ENCODE data around the gene TMEM259. TPM values are rescaled to one million over a fixed set of nuclear protein-coding genes. Genes with fewer than 3 reads are reported as not detected.

Gene TMEM259
- total and polyA plus RNA-seq, 2 of the 13 experiments (the other 11 are each of a cell fraction or from before 2014, with no cell fraction given): 64.7 to 164 TPM

GRCh38 chr19:1001538-1002166 is 19.3 kb downstream of the TMEM259 start (continued):
- no peak for TF ChIP-seq LCORL (IDR thresholded peaks at IDR 0.05)
- peak; percentile 45; the same call in 1 of the 2 replicates for TF ChIP-seq LCORL (CRISPR knock-in tag; IDR thresholded peaks at IDR 0.05)
- TF ChIP-seq SMAD9 (CRISPR knock-in tag; IDR thresholded peaks at IDR 0.05): no peak
- TF ChIP-seq HCFC1 (IDR thresholded peaks at IDR 0.05; ENCODE audit: low read depth, low read length): no peak
- no peak for TF ChIP-seq ZBTB44 (CRISPR knock-in tag; IDR thresholded peaks at IDR 0.05)
- TF ChIP-seq ZNF841 (CRISPR knock-in tag; IDR thresholded peaks at IDR 0.05; ENCODE audit: borderline replicate concordance): no peak
- TF ChIP-seq TCF12 (IDR thresholded peaks at IDR 0.05): no peak
- no peak for TF ChIP-seq TCF12 (CRISPR knock-in tag; IDR thresholded peaks at IDR 0.05)
- no peak for TF ChIP-seq SIN3A (IDR thresholded peaks at IDR 0.05; ENCODE audit: borderline replicate concordance, low read depth, low read length)
- TF ChIP-seq ZFP41 (CRISPR knock-in tag; IDR thresholded peaks at IDR 0.05; ENCODE audit: borderline replicate concordance): no peak
- TF ChIP-seq YY1 (IDR thresholded peaks at IDR 0.05; ENCODE audit: insufficient read depth, insufficient replicate concordance, low read depth, low read length): peak; percentile 22
- TF ChIP-seq SMYD3 (CRISPR knock-in tag; IDR thresholded peaks at IDR 0.05): no peak
- TF ChIP-seq ZNF713 (CRISPR knock-in tag; IDR thresholded peaks at IDR 0.05): no peak
- TF ChIP-seq ZNF24 (IDR thresholded peaks at IDR 0.05): no peak
- TF ChIP-seq THAP8 (CRISPR knock-in tag; IDR thresholded peaks at IDR 0.05; ENCODE audit: borderline replicate concordance): no peak
- TF ChIP-seq STAT5B (CRISPR knock-in tag; IDR thresholded peaks at IDR 0.05): no peak
- no peak for TF ChIP-seq CHCHD3 (CRISPR knock-in tag; IDR thresholded peaks at IDR 0.05)
- TF ChIP-seq PHB2 (IDR thresholded peaks at IDR 0.05; ENCODE audit: partially characterized antibody): no peak
- TF ChIP-seq GMEB2 (CRISPR knock-in tag; IDR thresholded peaks at IDR 0.05; ENCODE audit: low read depth): no peak
- no peak for TF ChIP-seq KDM5A (IDR thresholded peaks at IDR 0.05; ENCODE audit: borderline replicate concordance, low read length)
- no peak for TF ChIP-seq TIGD3 (CRISPR knock-in tag; IDR thresholded peaks at IDR 0.05; ENCODE audit: borderline replicate concordance)
- peak; percentile 33; the same call in 1 of the 2 replicates for TF ChIP-seq SALL1 (CRISPR knock-in tag; IDR thresholded peaks at IDR 0.05)
- no peak for TF ChIP-seq KDM1A (CRISPR knock-in tag; IDR thresholded peaks at IDR 0.05)
- no peak for TF ChIP-seq CREB3 (CRISPR knock-in tag; IDR thresholded peaks at IDR 0.05)
- TF ChIP-seq IRF1 (CRISPR knock-in tag; IDR thresholded peaks at IDR 0.05; ENCODE audit: low read depth): no peak

Measured in HepG2 (cell line).